HG02840 (cell line): Measurements from ENCODE around the gene HEATR3.

Experiments
- ATAC-seq: cut with Tn5 transposase; IDR thresholded peaks from one replicate; pipeline ENCODE4 v1.9.1; 2021; ENCODE audit warnings: mild to moderate bottlenecking, moderate library complexity, moderate number of reproducible peaks; ENCODE audit not compliant: unreplicated experiment, low FRiP score

The HEATR3 gene

GRCh38 chr16:50065624-50066481 is at the start of gene HEATR3:
HEATR3 (plus strand) TSS chr16:50065970; CDS start chr16:50066132, 162 bp downstream.
- ATAC-seq, result peak; percentile 79

GRCh38 chr16:50017553-50017952 is 48.2 kb upstream of the HEATR3 start:
- ATAC-seq, result no peak

GRCh38 chr16:50021544-50021943 is 44.2 kb upstream of the HEATR3 start:
- ATAC-seq, result no peak

- no peak for ATAC-seq
These were observed 42.1 kb upstream of the HEATR3 start for GRCh38 chr16:50023641-50024040.

GRCh38 chr16:50024207-50024606 is 41.6 kb upstream of the HEATR3 start:
- no peak for ATAC-seq

GRCh38 chr16:50024684-50025536 is 40.9 kb upstream of the HEATR3 start, which contains the start of gene CNEP1R1:
CNEP1R1 (plus strand) TSS chr16:50025225; CDS start chr16:50025316, 91 bp downstream.
- peak; percentile 100 for ATAC-seq

GRCh38 chr16:50025537-50025931 is 40.2 kb upstream of the HEATR3 start:
- ATAC-seq, result no peak

GRCh38 chr16:50027829-50028228 is 37.9 kb upstream of the HEATR3 start:
- ATAC-seq, result no peak

- no peak for ATAC-seq
These were observed 30.2 kb upstream of the HEATR3 start for GRCh38 chr16:50035468-50035992.

GRCh38 chr16:50036426-50036825 is 29.3 kb upstream of the HEATR3 start:
- ATAC-seq, result no peak

- no peak for ATAC-seq
These were observed 28.0 kb upstream of the HEATR3 start for GRCh38 chr16:50037662-50038220.

- ATAC-seq, result no peak
These were observed 27.5 kb upstream of the HEATR3 start for GRCh38 chr16:50038286-50038685.

GRCh38 chr16:50038756-50039529 is 26.8 kb upstream of the HEATR3 start:
- no peak for ATAC-seq

GRCh38 chr16:50040018-50040417 is 25.8 kb upstream of the HEATR3 start:
- no peak for ATAC-seq

GRCh38 chr16:50040710-50041109 is 25.1 kb upstream of the HEATR3 start:
- ATAC-seq, result no peak

- no peak for ATAC-seq
These were observed 22.4 kb upstream of the HEATR3 start for GRCh38 chr16:50043358-50043757.

GRCh38 chr16:50045412-50045811 is 20.4 kb upstream of the HEATR3 start:
- ATAC-seq, result no peak

GRCh38 chr16:50046853-50047252 is 18.9 kb upstream of the HEATR3 start:
- ATAC-seq, result no peak

GRCh38 chr16:50047864-50048263 is 17.9 kb upstream of the HEATR3 start:
- ATAC-seq, result no peak

- no peak for ATAC-seq
These were observed 15.0 kb upstream of the HEATR3 start for GRCh38 chr16:50050802-50051201.
